ENCODE measurements around the gene CGB7. TPM values are rescaled to one million over a fixed set of nuclear protein-coding genes. Genes with fewer than 3 reads are reported as not detected.
"Not testable (repeated sequence)": the region's sequence is repeated elsewhere in the genome, so short reads cannot be mapped to it uniquely, and the experiment has no call there.

Gene CGB7
- total RNA-seq, 3 donors from 2014 or later (not counting 1 experiment from before 2014, with no cell fraction given): not detected

GRCh38 chr19:49029749-49030148 lies 27.8 kb downstream of the CGB7 start:
- H3K9me3 ChIP-seq (ENCODE audit: control insufficient read depth, insufficient read depth, low read length); H3K27ac Mint-ChIP-seq; H3K4me1 Mint-ChIP-seq; H3K4me1 ChIP-seq (ENCODE audit: control insufficient read depth, insufficient read depth, low read length); H3K4me3 ChIP-seq (ENCODE audit: low read length); H3K36me3 ChIP-seq (ENCODE audit: control insufficient read depth, insufficient read depth, low read length); ATAC-seq; H3K4me3 Mint-ChIP-seq; H3K27me3 ChIP-seq (ENCODE audit: control insufficient read depth, insufficient read depth, low read length); DNase-seq; H3K27me3 Mint-ChIP-seq (ENCODE audit: low read depth in 2 of 2); intact Hi-C loops (cut with micrococcal nuclease); H3K27ac ChIP-seq (ENCODE audit: low read length); H3K36me3 Mint-ChIP-seq; H3K9me3 Mint-ChIP-seq: not testable (repeated sequence)
- WGBS (ENCODE audit: insufficient coverage): 90% methylated on average over 12 of the region's 14 CpGs

GRCh38 chr19:49028686-49029085 lies 28.9 kb downstream of the CGB7 start:
- not testable (repeated sequence) for ATAC-seq

GRCh38 chr19:49025599-49025998 lies 31.9 kb downstream of the CGB7 start:
- not testable (repeated sequence) for H3K4me1 Mint-ChIP-seq

More at GRCh38 chr19:49028686-49029085, 28.9 kb downstream of the CGB7 start:
- H3K4me3 ChIP-seq (ENCODE audit: low read length); H3K4me1 ChIP-seq (ENCODE audit: control insufficient read depth, insufficient read depth, low read length); H3K9me3 ChIP-seq (ENCODE audit: control insufficient read depth, insufficient read depth, low read length); H3K9me3 Mint-ChIP-seq; H3K27me3 Mint-ChIP-seq (ENCODE audit: low read depth in 2 of 2); H3K27me3 ChIP-seq (ENCODE audit: control insufficient read depth, insufficient read depth, low read length); H3K4me1 Mint-ChIP-seq; H3K36me3 Mint-ChIP-seq; H3K4me3 Mint-ChIP-seq; intact Hi-C loops (cut with micrococcal nuclease); H3K27ac Mint-ChIP-seq; H3K27ac ChIP-seq (ENCODE audit: low read length); H3K36me3 ChIP-seq (ENCODE audit: control insufficient read depth, insufficient read depth, low read length); DNase-seq: not testable (repeated sequence)
- WGBS (ENCODE audit: insufficient coverage): 88% methylated on average over 2 of the region's 9 CpGs

GRCh38 chr19:49025088-49025487 lies 32.5 kb downstream of the CGB7 start:
- H3K36me3 Mint-ChIP-seq; H3K4me1 Mint-ChIP-seq; intact Hi-C loops (cut with micrococcal nuclease); H3K4me3 ChIP-seq (ENCODE audit: low read length); H3K27ac Mint-ChIP-seq; H3K27me3 ChIP-seq (ENCODE audit: control insufficient read depth, insufficient read depth, low read length); H3K27ac ChIP-seq (ENCODE audit: low read length); H3K9me3 Mint-ChIP-seq; H3K9me3 ChIP-seq (ENCODE audit: control insufficient read depth, insufficient read depth, low read length); H3K4me1 ChIP-seq (ENCODE audit: control insufficient read depth, insufficient read depth, low read length); H3K4me3 Mint-ChIP-seq; DNase-seq; ATAC-seq; H3K27me3 Mint-ChIP-seq (ENCODE audit: low read depth in 2 of 2); H3K36me3 ChIP-seq (ENCODE audit: control insufficient read depth, insufficient read depth, low read length): not testable (repeated sequence)
- WGBS (ENCODE audit: insufficient coverage): no CpG with 5 or more reads among the region's 6 CpGs

More at GRCh38 chr19:49025599-49025998, 31.9 kb downstream of the CGB7 start:
- H3K4me3 Mint-ChIP-seq; H3K4me3 ChIP-seq (ENCODE audit: low read length); H3K9me3 Mint-ChIP-seq; H3K4me1 ChIP-seq (ENCODE audit: control insufficient read depth, insufficient read depth, low read length); H3K27ac ChIP-seq (ENCODE audit: low read length); DNase-seq; H3K27ac Mint-ChIP-seq; H3K36me3 ChIP-seq (ENCODE audit: control insufficient read depth, insufficient read depth, low read length); intact Hi-C loops (cut with micrococcal nuclease); H3K9me3 ChIP-seq (ENCODE audit: control insufficient read depth, insufficient read depth, low read length); ATAC-seq; H3K27me3 Mint-ChIP-seq (ENCODE audit: low read depth in 2 of 2); H3K27me3 ChIP-seq (ENCODE audit: control insufficient read depth, insufficient read depth, low read length); H3K36me3 Mint-ChIP-seq: not testable (repeated sequence)
- WGBS (ENCODE audit: insufficient coverage): 90% methylated on average over 22 of the region's 23 CpGs

GRCh38 chr19:49024233-49024632 lies 33.3 kb downstream of the CGB7 start, which contains the start of gene CGB3:
TSS of gene CGB3 (minus strand) at chr19:49024333. CDS start at chr19:49023971, 362 bp downstream.
- H3K4me1 ChIP-seq (ENCODE audit: control insufficient read depth, insufficient read depth, low read length): peaks cover 15% of the 10 kb centered on the region
- H3K9me3 Mint-ChIP-seq; H3K4me3 Mint-ChIP-seq; H3K27ac Mint-ChIP-seq; intact Hi-C loops (cut with micrococcal nuclease); H3K36me3 ChIP-seq (ENCODE audit: control insufficient read depth, insufficient read depth, low read length); H3K4me3 ChIP-seq (ENCODE audit: low read length); DNase-seq; H3K27ac ChIP-seq (ENCODE audit: low read length); ATAC-seq; H3K36me3 Mint-ChIP-seq; H3K27me3 Mint-ChIP-seq (ENCODE audit: low read depth in 2 of 2); H3K27me3 ChIP-seq (ENCODE audit: control insufficient read depth, insufficient read depth, low read length); H3K9me3 ChIP-seq (ENCODE audit: control insufficient read depth, insufficient read depth, low read length): not testable (repeated sequence)
- WGBS (ENCODE audit: insufficient coverage): no CpG with 5 or more reads among the region's 15 CpGs
- H3K4me1 Mint-ChIP-seq: peaks cover 7 to 14% of the 10 kb centered on the region in 2 donors

GRCh38 chr19:49022116-49022515 lies 35.4 kb downstream of the CGB7 start:
- 88% methylated on average over 9 of the region's 9 CpGs for WGBS (ENCODE audit: insufficient coverage)
- H3K27ac ChIP-seq (ENCODE audit: low read length): no peak overlapping the region
- peaks cover 33% of the 10 kb centered on the region for H3K4me1 ChIP-seq (ENCODE audit: control insufficient read depth, insufficient read depth, low read length)
- intact Hi-C loops (cut with micrococcal nuclease): no loop called here
- H3K9me3 ChIP-seq (ENCODE audit: control insufficient read depth, insufficient read depth, low read length): no peaks in the 10 kb centered on the region
- H3K4me3 Mint-ChIP-seq: peak overlapping the region; percentile 5
- H3K27me3 ChIP-seq (ENCODE audit: control insufficient read depth, insufficient read depth, low read length): peaks cover 3% of the 10 kb centered on the region
- ATAC-seq (no peak), DNase-seq (peak in 1 of 2 donors; percentile 2)
- TF ChIP-seq CTCF (IDR thresholded peaks at IDR 0.05): no peak
- no peak overlapping the region for H3K4me3 ChIP-seq (ENCODE audit: low read length)
- no peaks in the 10 kb centered on the region for H3K36me3 Mint-ChIP-seq
- no peaks in the 10 kb centered on the region for H3K36me3 ChIP-seq (ENCODE audit: control insufficient read depth, insufficient read depth, low read length)
- H3K27me3 Mint-ChIP-seq (ENCODE audit: low read depth in 2 of 2): peaks cover 0 to 7% of the 10 kb centered on the region in 2 donors
- H3K9me3 Mint-ChIP-seq: no peaks in the 10 kb centered on the region
- H3K27ac Mint-ChIP-seq: no peak overlapping the region
- H3K4me1 Mint-ChIP-seq: peaks cover 15 to 35% of the 10 kb centered on the region in 2 donors

Measured in natural killer cell (primary cell).